HFFc6 (cell line): ENCODE results near the gene SLC25A23. TPM values are rescaled to one million over a fixed set of nuclear protein-coding genes. Genes with fewer than 3 reads are reported as not detected.

Experiments used
- DNase-seq: peaks from one replicate; pipeline ENCODE4 v3.0.0-alpha.2; 2018
- H3K27ac Mint-ChIP-seq: 2 replicates; pipeline ENCODE4 v1.8.0; 2020; ENCODE audit warnings: mild to moderate bottlenecking, mixed read lengths
- H3K27me3 Mint-ChIP-seq: 2 replicates; pipeline ENCODE4 v1.8.0; 2021; ENCODE audit warnings: mild to moderate bottlenecking, moderate library complexity, mixed read lengths; ENCODE audit not compliant: insufficient read depth
- H3K36me3 Mint-ChIP-seq: 2 replicates; pipeline ENCODE4 v1.8.0; 2021; ENCODE audit warnings: low read depth, mixed read lengths
- H3K4me1 Mint-ChIP-seq: 2 replicates; pipeline ENCODE4 v1.8.0; 2020; ENCODE audit warnings: low read depth, mixed read lengths
- H3K4me3 Mint-ChIP-seq: 2 replicates; pipeline ENCODE4 v1.8.0; 2020; ENCODE audit warnings: mild to moderate bottlenecking, moderate library complexity, mixed read lengths
- H3K9me3 Mint-ChIP-seq: 2 replicates; pipeline ENCODE4 v1.8.0; 2020; ENCODE audit warnings: mild to moderate bottlenecking, mixed read lengths
- total RNA-seq, 6 experiments: library from RNA; stranded (reverse); fragmentation: NEBNext Ultra II Directional; extraction: Animal tissue kit (Norgen Biotek cat#: 25700); gene quantifications; 2 replicates in 1 of 6; 3 replicates in 5 of 6; pipeline ENCODE4 v1.2.3, GENCODE V29; 2021
- TF ChIP-seq, protein P1 (sequence below): fragments of 200-600 bp; sonication (generic); IDR thresholded peaks from 2 replicates; pipeline ENCODE4 v1.5.0; 2021; ENCODE audit warnings: antibody characterized with exemption, mild to moderate bottlenecking

SLC25A23 gene
- total RNA-seq, 6 experiments from 2014 or later, result 15.4 to 25.3 (median 16.8) TPM

DNA sequence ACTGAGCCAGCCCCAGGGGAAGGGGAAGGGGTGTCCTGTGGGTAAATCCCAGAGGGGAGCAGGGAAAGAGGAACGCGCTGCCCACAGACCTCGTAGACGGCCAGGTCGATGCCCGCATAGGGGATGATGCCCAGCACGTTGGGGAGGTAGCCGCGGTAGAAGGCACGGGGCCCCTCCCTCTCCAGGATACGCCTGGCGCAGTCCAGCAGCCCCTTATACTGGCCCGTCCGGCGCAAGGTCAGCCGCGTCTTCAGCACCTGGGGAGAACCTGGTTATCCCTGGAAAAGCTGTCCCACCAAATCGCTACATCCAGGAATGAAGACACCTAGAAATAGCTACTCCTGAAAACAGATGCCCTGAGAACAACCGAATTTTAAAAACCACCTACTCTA, 7.4 kb downstream of the SLC25A23 start:
- H3K27ac Mint-ChIP-seq, result no peak overlapping the region
- no peak overlapping the region for H3K4me3 Mint-ChIP-seq
- H3K27me3 Mint-ChIP-seq, result peaks cover 4% of the 10 kb centered on the region; the same call in 1 of the 2 replicates
- H3K4me1 Mint-ChIP-seq, result no peaks in the 10 kb centered on the region
- TF ChIP-seq, protein P1, sequence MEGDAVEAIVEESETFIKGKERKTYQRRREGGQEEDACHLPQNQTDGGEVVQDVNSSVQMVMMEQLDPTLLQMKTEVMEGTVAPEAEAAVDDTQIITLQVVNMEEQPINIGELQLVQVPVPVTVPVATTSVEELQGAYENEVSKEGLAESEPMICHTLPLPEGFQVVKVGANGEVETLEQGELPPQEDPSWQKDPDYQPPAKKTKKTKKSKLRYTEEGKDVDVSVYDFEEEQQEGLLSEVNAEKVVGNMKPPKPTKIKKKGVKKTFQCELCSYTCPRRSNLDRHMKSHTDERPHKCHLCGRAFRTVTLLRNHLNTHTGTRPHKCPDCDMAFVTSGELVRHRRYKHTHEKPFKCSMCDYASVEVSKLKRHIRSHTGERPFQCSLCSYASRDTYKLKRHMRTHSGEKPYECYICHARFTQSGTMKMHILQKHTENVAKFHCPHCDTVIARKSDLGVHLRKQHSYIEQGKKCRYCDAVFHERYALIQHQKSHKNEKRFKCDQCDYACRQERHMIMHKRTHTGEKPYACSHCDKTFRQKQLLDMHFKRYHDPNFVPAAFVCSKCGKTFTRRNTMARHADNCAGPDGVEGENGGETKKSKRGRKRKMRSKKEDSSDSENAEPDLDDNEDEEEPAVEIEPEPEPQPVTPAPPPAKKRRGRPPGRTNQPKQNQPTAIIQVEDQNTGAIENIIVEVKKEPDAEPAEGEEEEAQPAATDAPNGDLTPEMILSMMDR, result no peak
- DNase-seq, result no peak
- H3K9me3 Mint-ChIP-seq, result peaks cover 16% of the 10 kb centered on the region
- peaks cover 34% of the 10 kb centered on the region for H3K36me3 Mint-ChIP-seq

- Mint-ChIP-seq H3K36me3 (peaks cover 34% of the 10 kb centered on the region), H3K9me3 (peaks cover 16% of the 10 kb centered on the region), H3K27me3 (peaks cover 4% of the 10 kb centered on the region; the same call in 1 of the 2 replicates), H3K27ac (no peak overlapping the region), H3K4me3 (no peak overlapping the region), H3K4me1 (no peaks in the 10 kb centered on the region)
- no peak for DNase-seq
- TF ChIP-seq, protein P1, result no peak
Observed at GRCh38 chr19:6451583-6452222, 7.9 kb downstream of the SLC25A23 start.

GRCh38 chr19:6450166-6450565, 9.4 kb downstream of the SLC25A23 start:
- Mint-ChIP-seq H3K36me3 (peaks cover 42% of the 10 kb centered on the region), H3K4me1 (no peaks in the 10 kb centered on the region), H3K27ac (no peak overlapping the region), H3K9me3 (peaks cover 18% of the 10 kb centered on the region), H3K4me3 (no peak overlapping the region), H3K27me3 (peaks cover 4% of the 10 kb centered on the region; the same call in 1 of the 2 replicates)
- TF ChIP-seq, protein P1, result no peak
- DNase-seq, result no peak

- Mint-ChIP-seq H3K4me1 (no peaks in the 10 kb centered on the region), H3K4me3 (no peak overlapping the region), H3K27ac (no peak overlapping the region), H3K27me3 (peaks cover 4% of the 10 kb centered on the region; the same call in 1 of the 2 replicates), H3K9me3 (peaks cover 5% of the 10 kb centered on the region), H3K36me3 (peaks cover 26% of the 10 kb centered on the region)
- TF ChIP-seq, protein P1, result no peak
- no peak for DNase-seq
Observed at GRCh38 chr19:6448045-6448444, 11.5 kb downstream of the SLC25A23 start.

- no peak overlapping the region for H3K27ac Mint-ChIP-seq
- no peak overlapping the region for H3K4me3 Mint-ChIP-seq
- DNase-seq, result no peak
- peaks cover 4% of the 10 kb centered on the region for H3K27me3 Mint-ChIP-seq
- TF ChIP-seq, protein P1, result no peak
- peaks cover 20% of the 10 kb centered on the region for H3K36me3 Mint-ChIP-seq
- peaks cover 5% of the 10 kb centered on the region; the same call in 1 of the 2 replicates for H3K9me3 Mint-ChIP-seq
- H3K4me1 Mint-ChIP-seq, result no peaks in the 10 kb centered on the region
Observed at GRCh38 chr19:6446452-6446851, 13.1 kb downstream of the SLC25A23 start.
